HepG2 (cell line): ENCODE data around the gene SMIM36. TPM values are rescaled to one million over a fixed set of nuclear protein-coding genes. Genes with fewer than 3 reads are reported as not detected.

Source experiments
- ATAC-seq: fragments of 200-7000 bp; cut with Tn5 transposase; 3 replicates; pipeline ENCODE4 v1.9.1; 2020; ENCODE audit warnings: mild to moderate bottlenecking, moderate library complexity
- BruUV-seq: library from RNA; stranded (reverse); fragments of 400-500 nt; replicated peaks from 2 replicates; lab custom pipeline; 2021; lab: Mats Ljungman, UMichigan
- CTCF ChIA-PET: fragments of 300-600 bp; formaldehyde crosslinking; extraction: SDS; loops from one replicate; lab custom pipeline; 2021; ENCODE audit warnings: low total read pairs, inconsistent platforms, low intra/inter-chr PET ratio; lab: Yijun Ruan, JAX
- POLR2A ChIA-PET: fragments of 350-600 bp; sonication (Branson Sonifier 250); formaldehyde crosslinking; loops from one replicate; lab custom pipeline; 2020; ENCODE audit warnings: antibody characterized with exemption, inconsistent platforms; lab: Yijun Ruan, JAX
- DNase-seq: peaks from one replicate; pipeline ENCODE4 v3.0.0-alpha.2; 2015; ENCODE audit warnings: low spot score
- FAIRE-seq: peaks from 3 replicates; lab custom pipeline; 2011; peaks lifted over from hg19 to GRCh38; lab: Jason Lieb, UNC
- H2AFZ ChIP-seq: one replicate; pipeline ENCODE4 v1.6.1; 2011; ENCODE audit warnings: low read length, inconsistent platforms
- H3K27ac ChIP-seq: fragments of 300-600 bp; 3 replicates; pipeline ENCODE4 v1.8.0; 2011; ENCODE audit warnings: mixed run types, mild to moderate bottlenecking, mixed read lengths, low read length, inconsistent platforms; ENCODE audit not compliant: insufficient read depth; ENCODE audit errors: extremely low read length
- H3K27me3 ChIP-seq, 2 experiments: fragments of 200-600 bp in 1 of 2; 2 replicates in 1 of 2; 3 replicates in 1 of 2; pipeline versions ENCODE4 v1.6.0 to v1.8.0; 2011; ENCODE audit warnings: low read length in 2 of 2, mild to moderate bottlenecking in 2 of 2, moderate library complexity in 2 of 2, inconsistent platforms in 1 of 2; ENCODE audit not compliant: insufficient read depth in 2 of 2, control insufficient read depth in 1 of 2
- H3K36me3 ChIP-seq, 2 experiments: fragments of 200-600 bp in 1 of 2; replicated peaks in 1 of 2; 2 replicates in 1 of 2; 3 replicates in 1 of 2; pipeline versions ENCODE4 v1.5.1 to v1.8.0; 2011; ENCODE audit warnings: low read length in 2 of 2, inconsistent platforms in 1 of 2; ENCODE audit not compliant: insufficient read depth in 2 of 2, control insufficient read depth in 1 of 2
- H3K4me1 ChIP-seq: 2 replicates; pipeline ENCODE4 v1.5.1; 2012; ENCODE audit warnings: low read length, inconsistent platforms; ENCODE audit not compliant: insufficient read depth
- H3K4me2 ChIP-seq: 2 replicates; pipeline ENCODE4 v1.6.0; 2011; ENCODE audit warnings: low read depth, low read length, inconsistent platforms
- H3K4me3 ChIP-seq, 3 experiments: fragments of 200-600 bp in 1 of 3; sonication (generic), shearing (Covaris generic) in 1 of 3; replicated peaks in 1 of 3; 2 replicates each; pipeline ENCODE4 v1.5.1; 2011 to 2016; ENCODE audit warnings: low read length in 3 of 3, inconsistent platforms in 2 of 3, low read depth in 2 of 3, mild to moderate bottlenecking in 2 of 3, control low read depth in 1 of 3, mixed read lengths in 1 of 3; ENCODE audit not compliant: insufficient read depth in 1 of 3
- H3K79me2 ChIP-seq: one replicate; pipeline ENCODE4 v1.6.1; 2011; ENCODE audit warnings: low read length, inconsistent platforms; ENCODE audit not compliant: insufficient read depth
- H3K9ac ChIP-seq: 2 replicates; pipeline ENCODE4 v1.6.0; 2011; ENCODE audit warnings: mild to moderate bottlenecking, low read depth, low read length, inconsistent platforms; ENCODE audit not compliant: insufficient read depth
- H3K9me3 ChIP-seq: 2 replicates; pipeline ENCODE4 v1.5.1; 2012; ENCODE audit warnings: mild to moderate bottlenecking, low read length
- H4K20me1 ChIP-seq: 2 replicates; pipeline ENCODE4 v1.6.0; 2011; ENCODE audit warnings: inconsistent platforms, mild to moderate bottlenecking, low read length, moderate library complexity; ENCODE audit not compliant: insufficient read depth
- ETV6 ChIP-seq: sonication (generic); formaldehyde crosslinking; conservative IDR thresholded peaks from 2 replicates; pipeline ENCODE4 v1.4.0; 2020; ENCODE audit warnings: missing genetic modification reagents
- FUBP1 ChIP-seq: sonication (generic); formaldehyde crosslinking; IDR thresholded peaks from 2 replicates; pipeline ENCODE4 v1.5.1; 2020; ENCODE audit warnings: missing genetic modification reagents, mild to moderate bottlenecking, borderline replicate concordance
- REPIN1 ChIP-seq: sonication (generic); formaldehyde crosslinking; IDR thresholded peaks from 2 replicates; pipeline ENCODE4 v1.8.0; 2022; ENCODE audit warnings: missing genetic modification reagents, low read depth, mild to moderate bottlenecking, borderline replicate concordance
- TEAD2 ChIP-seq: sonication (generic); formaldehyde crosslinking; IDR thresholded peaks from 2 replicates; pipeline ENCODE4 v1.9.0; 2021; ENCODE audit warnings: missing genetic modification reagents
- YEATS4 ChIP-seq: sonication (generic); formaldehyde crosslinking; IDR thresholded peaks from 2 replicates; pipeline ENCODE4 v1.4.0; 2020; ENCODE audit warnings: missing genetic modification reagents, borderline replicate concordance
- ZNF276 ChIP-seq: sonication (generic); formaldehyde crosslinking; IDR thresholded peaks from 2 replicates; pipeline ENCODE4 v1.4.0; 2020; ENCODE audit warnings: mild to moderate bottlenecking, low read depth, missing genetic modification reagents
- ZNF543 ChIP-seq: sonication (generic); formaldehyde crosslinking; IDR thresholded peaks from 2 replicates; pipeline ENCODE4 v1.4.0; 2020; ENCODE audit warnings: mild to moderate bottlenecking, missing genetic modification reagents
- WGBS: methylation state at CpG from one replicate; pipeline ENCODE4 v1.1.6; 2017; ENCODE audit warnings: low lambda C conversion rate; 5-methylcytosine and 5-hydroxymethylcytosine counted together
- in situ Hi-C: cut with HindIII; loops from 2 replicates; pipeline ENCODE4 v1.10.0; 2017; ENCODE audit warnings: low pct_unique_long_range_greater_than_20kb; ENCODE audit not compliant: extremely low pct_ligation_motif_present
- intact Hi-C: fragments of 100-400 bp; cut with micrococcal nuclease; formaldehyde crosslinking; loops from one replicate; pipeline ENCODE4 v1.10.0; 2022; ENCODE audit not compliant: unreplicated experiment
- polyA plus RNA-seq, 8 experiments: library from polyadenylated mRNA; depleted of rRNA in 3 of 8; stranded (reverse) in 7 of 8; unstranded in 1 of 8; fragments of >200 nt; fragmentation: Illumina TruSeq in 4 of 8; extraction: Trizol in 4 of 8; gene quantifications; 2 replicates each; pipeline versions ENCODE4 v1.2.1 to v1.2.3, GENCODE V29; 2011 to 2016; ENCODE audit warnings: low read depth in 4 of 8, missing spikeins in 1 of 8, mixed read lengths in 1 of 8; ENCODE audit not compliant: insufficient read depth in 1 of 8
- total RNA-seq, 5 experiments: library from RNA; depleted of rRNA; stranded (reverse); fragments of >200 nt; fragmentation: Illumina TruSeq; extraction: Trizol; gene quantifications; 2 replicates each; pipeline ENCODE4 v1.2.3, GENCODE V29; 2016; ENCODE audit warnings: low read depth in 1 of 5

SMIM36 gene
- total and polyA plus RNA-seq, 2 of the 13 experiments (the other 11 are each of a cell fraction or from before 2014, with no cell fraction given): not detected

- BruUV-seq: no TSS peak
- intact Hi-C loops (no loop called here), in situ Hi-C loops (no loop called here)
- CTCF ChIA-PET: no interaction called here
- TF ChIP-seq ETV6 (CRISPR knock-in tag): no peak
- no peak for TF ChIP-seq FUBP1 (CRISPR knock-in tag)
- TF ChIP-seq YEATS4: no peak
- TF ChIP-seq ZNF276 (CRISPR knock-in tag): no peak
- TF ChIP-seq TEAD2 (CRISPR knock-in tag): no peak
- TF ChIP-seq ZNF543: no peak
- TF ChIP-seq REPIN1: no peak
- no peaks in the 10 kb centered on the region for H3K36me3 ChIP-seq
- no peaks in the 10 kb centered on the region for H3K79me2 ChIP-seq
- ATAC-seq (no peak), DNase-seq (no peak), FAIRE-seq (no peak)
- H3K9ac ChIP-seq: no peak overlapping the region
- H3K9me3 ChIP-seq: no peaks in the 10 kb centered on the region
- no peaks in the 10 kb centered on the region for H3K27me3 ChIP-seq
- no peak overlapping the region for H3K4me3 ChIP-seq
- H3K27ac ChIP-seq: no peak overlapping the region
- no peak overlapping the region for H3K4me2 ChIP-seq
- H4K20me1 ChIP-seq: no peaks in the 10 kb centered on the region
- POLR2A ChIA-PET: no interaction called here
- H3K4me1 ChIP-seq: peaks cover 7% of the 10 kb centered on the region
- H2AFZ ChIP-seq: no peak overlapping the region
- WGBS: 83% methylated on average over 2 of the region's 2 CpGs
Measured at GRCh38 chr17:55479903-55480302, 31.3 kb downstream of the SMIM36 start.
